ENCODE measurements around the gene GULP1. TPM values are rescaled to one million over a fixed set of nuclear protein-coding genes. Genes with fewer than 3 reads are reported as not detected.

The GULP1 gene
- total RNA-seq, 2 donors from 2014 or later, result not detected

GRCh38 chr2:188410504-188411235 lies 119.0 kb downstream of the GULP1 start:
- H3K4me1 Mint-ChIP-seq (ENCODE audit: low read depth), result no peaks in the 10 kb centered on the region
- H3K4me3 Mint-ChIP-seq, result no peak overlapping the region
- H3K9me3 Mint-ChIP-seq, result peaks cover 6 to 10% of the 10 kb centered on the region in 2 donors
- H3K36me3 Mint-ChIP-seq (ENCODE audit: insufficient read depth in 2 of 2), result peaks cover 0 to 2% of the 10 kb centered on the region in 2 donors
- no peak for ATAC-seq (replicated peaks in 1 of 2)
- no peaks in the 10 kb centered on the region for H3K27me3 Mint-ChIP-seq (ENCODE audit: low read depth)
- no peak overlapping the region for H3K27ac Mint-ChIP-seq
- DNase-seq, result no peak

- ATAC-seq (replicated peaks in 1 of 2) (no peak), DNase-seq (no peak)
- peaks cover 5 to 7% of the 10 kb centered on the region in 2 donors for H3K9me3 Mint-ChIP-seq
- H3K4me3 Mint-ChIP-seq, result no peak overlapping the region
- no peaks in the 10 kb centered on the region for H3K27me3 Mint-ChIP-seq (ENCODE audit: low read depth)
- no peaks in the 10 kb centered on the region for H3K4me1 Mint-ChIP-seq (ENCODE audit: low read depth)
- no peaks in the 10 kb centered on the region for H3K36me3 Mint-ChIP-seq (ENCODE audit: insufficient read depth in 2 of 2)
- H3K27ac Mint-ChIP-seq, result no peak overlapping the region
Measured at GRCh38 chr2:188412190-188412589, 120.5 kb downstream of the GULP1 start.

- no peak overlapping the region for H3K4me3 Mint-ChIP-seq
- no peak overlapping the region for H3K27ac Mint-ChIP-seq
- H3K9me3 Mint-ChIP-seq, result peaks cover 3 to 5% of the 10 kb centered on the region in 2 donors
- H3K4me1 Mint-ChIP-seq (ENCODE audit: low read depth), result no peaks in the 10 kb centered on the region
- no peaks in the 10 kb centered on the region for H3K36me3 Mint-ChIP-seq (ENCODE audit: insufficient read depth in 2 of 2)
- H3K27me3 Mint-ChIP-seq (ENCODE audit: low read depth), result no peaks in the 10 kb centered on the region
- ATAC-seq (replicated peaks in 1 of 2) (no peak), DNase-seq (no peak)
Measured at GRCh38 chr2:188414411-188414810, 122.7 kb downstream of the GULP1 start.

- DNase-seq, result no peak
- Mint-ChIP-seq H3K9me3 (peaks cover 3 to 5% of the 10 kb centered on the region in 2 donors), H3K27me3 (ENCODE audit: low read depth) (no peaks in the 10 kb centered on the region), H3K4me3 (no peak overlapping the region), H3K36me3 (ENCODE audit: insufficient read depth in 2 of 2) (no peaks in the 10 kb centered on the region), H3K4me1 (ENCODE audit: low read depth) (no peaks in the 10 kb centered on the region), H3K27ac (no peak overlapping the region)
- no peak for ATAC-seq (replicated peaks in 1 of 2)
Measured at GRCh38 chr2:188414869-188415753, 123.4 kb downstream of the GULP1 start.

GRCh38 chr2:188415754-188416083 lies 124.0 kb downstream of the GULP1 start:
- ATAC-seq (replicated peaks in 1 of 2), result no peak
- no peaks in the 10 kb centered on the region for H3K4me1 Mint-ChIP-seq (ENCODE audit: low read depth)
- no peak overlapping the region for H3K4me3 Mint-ChIP-seq
- DNase-seq, result no peak
- no peaks in the 10 kb centered on the region for H3K27me3 Mint-ChIP-seq (ENCODE audit: low read depth)
- H3K27ac Mint-ChIP-seq, result no peak overlapping the region
- no peaks in the 10 kb centered on the region for H3K36me3 Mint-ChIP-seq (ENCODE audit: insufficient read depth in 2 of 2)
- peaks cover 3 to 5% of the 10 kb centered on the region in 2 donors for H3K9me3 Mint-ChIP-seq

GRCh38 chr2:188416367-188416766 lies 124.7 kb downstream of the GULP1 start:
- no peaks in the 10 kb centered on the region for H3K36me3 Mint-ChIP-seq (ENCODE audit: insufficient read depth in 2 of 2)
- H3K9me3 Mint-ChIP-seq, result peaks cover 3 to 5% of the 10 kb centered on the region in 2 donors
- ATAC-seq (replicated peaks in 1 of 2) (no peak), DNase-seq (no peak)
- no peaks in the 10 kb centered on the region for H3K27me3 Mint-ChIP-seq (ENCODE audit: low read depth)
- no peak overlapping the region for H3K4me3 Mint-ChIP-seq
- no peaks in the 10 kb centered on the region for H3K4me1 Mint-ChIP-seq (ENCODE audit: low read depth)
- H3K27ac Mint-ChIP-seq, result no peak overlapping the region

GRCh38 chr2:188422726-188423125 lies 131.1 kb downstream of the GULP1 start:
- no peak for ATAC-seq (replicated peaks in 1 of 2)
- Mint-ChIP-seq H3K27me3 (ENCODE audit: low read depth) (no peaks in the 10 kb centered on the region), H3K9me3 (no peaks in the 10 kb centered on the region), H3K36me3 (ENCODE audit: insufficient read depth in 2 of 2) (no peaks in the 10 kb centered on the region), H3K4me3 (no peak overlapping the region), H3K4me1 (ENCODE audit: low read depth) (no peaks in the 10 kb centered on the region), H3K27ac (no peak overlapping the region)
- DNase-seq, result no peak

GRCh38 chr2:188425266-188425665 lies 133.6 kb downstream of the GULP1 start:
- no peaks in the 10 kb centered on the region for H3K36me3 Mint-ChIP-seq (ENCODE audit: insufficient read depth in 2 of 2)
- H3K27me3 Mint-ChIP-seq (ENCODE audit: low read depth), result no peaks in the 10 kb centered on the region
- no peak for ATAC-seq (replicated peaks in 1 of 2)
- H3K4me3 Mint-ChIP-seq, result no peak overlapping the region
- no peak for DNase-seq
- H3K27ac Mint-ChIP-seq, result no peak overlapping the region
- H3K4me1 Mint-ChIP-seq (ENCODE audit: low read depth), result no peaks in the 10 kb centered on the region
- no peaks in the 10 kb centered on the region for H3K9me3 Mint-ChIP-seq

- Mint-ChIP-seq H3K4me1 (ENCODE audit: low read depth) (no peaks in the 10 kb centered on the region), H3K4me3 (no peak overlapping the region), H3K36me3 (ENCODE audit: insufficient read depth in 2 of 2) (no peaks in the 10 kb centered on the region), H3K27me3 (ENCODE audit: low read depth) (no peaks in the 10 kb centered on the region), H3K27ac (no peak overlapping the region), H3K9me3 (no peaks in the 10 kb centered on the region)
- ATAC-seq (replicated peaks in 1 of 2), result no peak
- DNase-seq, result no peak
Measured at GRCh38 chr2:188426121-188426520, 134.4 kb downstream of the GULP1 start.

- no peak for DNase-seq
- ATAC-seq (replicated peaks in 1 of 2), result no peak
- Mint-ChIP-seq H3K9me3 (no peaks in the 10 kb centered on the region), H3K27me3 (ENCODE audit: low read depth) (no peaks in the 10 kb centered on the region), H3K4me3 (no peak overlapping the region), H3K36me3 (ENCODE audit: insufficient read depth in 2 of 2) (no peaks in the 10 kb centered on the region), H3K4me1 (ENCODE audit: low read depth) (no peaks in the 10 kb centered on the region), H3K27ac (no peak overlapping the region)
Measured at GRCh38 chr2:188430705-188431104, 139.0 kb downstream of the GULP1 start.

GRCh38 chr2:188434018-188434417 lies 142.3 kb downstream of the GULP1 start:
- Mint-ChIP-seq H3K27me3 (ENCODE audit: low read depth) (no peaks in the 10 kb centered on the region), H3K36me3 (ENCODE audit: insufficient read depth in 2 of 2) (no peaks in the 10 kb centered on the region), H3K9me3 (peaks cover 3 to 4% of the 10 kb centered on the region in 2 donors), H3K4me1 (ENCODE audit: low read depth) (no peaks in the 10 kb centered on the region), H3K4me3 (no peak overlapping the region), H3K27ac (no peak overlapping the region)
- ATAC-seq (replicated peaks in 1 of 2) (no peak), DNase-seq (no peak)

- Mint-ChIP-seq H3K36me3 (ENCODE audit: insufficient read depth in 2 of 2) (no peaks in the 10 kb centered on the region), H3K27ac (no peak overlapping the region), H3K4me3 (no peak overlapping the region), H3K4me1 (ENCODE audit: low read depth) (no peaks in the 10 kb centered on the region), H3K9me3 (peaks cover 3 to 4% of the 10 kb centered on the region in 2 donors), H3K27me3 (ENCODE audit: low read depth) (no peaks in the 10 kb centered on the region)
- DNase-seq (no peak), ATAC-seq (replicated peaks in 1 of 2) (no peak)
Measured at GRCh38 chr2:188435115-188435514, 143.4 kb downstream of the GULP1 start.

GRCh38 chr2:188437537-188437936 lies 145.9 kb downstream of the GULP1 start:
- Mint-ChIP-seq H3K9me3 (peaks cover 3 to 4% of the 10 kb centered on the region in 2 donors), H3K4me1 (ENCODE audit: low read depth) (no peaks in the 10 kb centered on the region), H3K27ac (no peak overlapping the region), H3K27me3 (ENCODE audit: low read depth) (no peaks in the 10 kb centered on the region), H3K4me3 (no peak overlapping the region), H3K36me3 (ENCODE audit: insufficient read depth in 2 of 2) (no peaks in the 10 kb centered on the region)
- DNase-seq (no peak), ATAC-seq (replicated peaks in 1 of 2) (no peak)

Measured in activated T-cell treated with anti-CD3 and anti-CD28 coated beads, Interleukin-2, amount 50 U/mL, for 72 hours (primary cell).